Measurements from ENCODE around the gene NRG2. TPM values are rescaled to one million over a fixed set of nuclear protein-coding genes. Genes with fewer than 3 reads are reported as not detected.

NRG2 gene
- total RNA-seq, 6 experiments from 2014 or later, result 0.07 to 0.77 (median 0.14) TPM; not detected in 1

- Histone ChIP-seq H3K4me1 (no peaks in the 10 kb centered on the region), H3K36me3 (no peaks in the 10 kb centered on the region), H3K27ac (no peak overlapping the region), H3K9me3 (no peaks in the 10 kb centered on the region), H3K4me3 (no peak overlapping the region), H3K27me3 (no peaks in the 10 kb centered on the region)
- no peak for TF ChIP-seq POLR2A (IDR thresholded peaks at IDR 0.05)
- TF ChIP-seq CTCF (IDR thresholded peaks at IDR 0.05), result no peak
- 25% methylated on average over 1 of the region's 3 CpGs for WGBS (ENCODE audit: insufficient coverage, low coverage, low lambda C conversion rate, missing lambda C conversion rate)
- no peak for DNase-seq
- intact Hi-C loops (cut with DNase I), result no loop called here
- no peak for ATAC-seq
Observed at GRCh38 chr5:139831624-139832023, 211.5 kb downstream of the NRG2 start.

GRCh38 chr5:139829471-139829870 is 213.6 kb downstream of the NRG2 start:
- Histone ChIP-seq H3K27ac (no peak overlapping the region), H3K27me3 (no peaks in the 10 kb centered on the region), H3K9me3 (no peaks in the 10 kb centered on the region), H3K4me1 (no peaks in the 10 kb centered on the region), H3K4me3 (no peak overlapping the region), H3K36me3 (no peaks in the 10 kb centered on the region)
- no peak for TF ChIP-seq POLR2A (IDR thresholded peaks at IDR 0.05)
- TF ChIP-seq CTCF (IDR thresholded peaks at IDR 0.05), result no peak
- DNase-seq (no peak), ATAC-seq (no peak)
- intact Hi-C loops (cut with DNase I), result no loop called here
- 72% methylated on average over 6 of the region's 6 CpGs for WGBS (ENCODE audit: insufficient coverage, low coverage, low lambda C conversion rate, missing lambda C conversion rate)

GRCh38 chr5:139828207-139828895 is 214.7 kb downstream of the NRG2 start:
- no peak overlapping the region for H3K4me3 ChIP-seq
- H3K27me3 ChIP-seq, result no peaks in the 10 kb centered on the region
- DNase-seq (peak in 1 of 3 donors; percentile 23), ATAC-seq (no peak)
- intact Hi-C loops (cut with DNase I), result no loop called here
- no peaks in the 10 kb centered on the region for H3K36me3 ChIP-seq
- WGBS (ENCODE audit: insufficient coverage, low coverage, low lambda C conversion rate, missing lambda C conversion rate), result 40% methylated on average over 5 of the region's 8 CpGs
- no peaks in the 10 kb centered on the region for H3K4me1 ChIP-seq
- no peak overlapping the region for H3K27ac ChIP-seq
- H3K9me3 ChIP-seq, result no peaks in the 10 kb centered on the region
- TF ChIP-seq POLR2A (IDR thresholded peaks at IDR 0.05), result no peak
- no peak for TF ChIP-seq CTCF (IDR thresholded peaks at IDR 0.05)

GRCh38 chr5:139825690-139826089 is 217.4 kb downstream of the NRG2 start:
- intact Hi-C loops (cut with DNase I), result no loop called here
- H3K9me3 ChIP-seq, result no peaks in the 10 kb centered on the region
- H3K4me1 ChIP-seq, result no peaks in the 10 kb centered on the region
- no peaks in the 10 kb centered on the region for H3K27me3 ChIP-seq
- no peak for ATAC-seq
- no peak for DNase-seq
- TF ChIP-seq POLR2A (IDR thresholded peaks at IDR 0.05) (no peak), CTCF (IDR thresholded peaks at IDR 0.05) (no peak)
- H3K36me3 ChIP-seq, result no peaks in the 10 kb centered on the region
- WGBS (ENCODE audit: insufficient coverage, low coverage, low lambda C conversion rate, missing lambda C conversion rate), result 78% methylated on average over 7 of the region's 7 CpGs
- H3K27ac ChIP-seq, result no peak overlapping the region
- no peak overlapping the region for H3K4me3 ChIP-seq
